Measurements from ENCODE around the gene ZDHHC11B. TPM values are rescaled to one million over a fixed set of nuclear protein-coding genes. Genes with fewer than 3 reads are reported as not detected.
A peak's percentile ranks its signal among the peaks of the same experiment; 100 is the strongest.
"Not testable (repeated sequence)": the region's sequence is repeated elsewhere in the genome, so short reads cannot be mapped to it uniquely, and the experiment has no call there.

Gene ZDHHC11B
- polyA plus RNA-seq, 3 donors from 2014 or later, result not detected

- H3K4me3 Mint-ChIP-seq, DNase-seq, H3K27ac Mint-ChIP-seq, H3K4me1 Mint-ChIP-seq: not testable (repeated sequence)
- Mint-ChIP-seq H3K9me3 (peaks cover 3 to 21% (median 9%) of the 10 kb centered on the region in 6 donors), H3K36me3 (peaks cover under 1 to 10% (median 4%) of the 10 kb centered on the region in 3 donors), H3K27me3 (ENCODE audit: low read depth in 3 of 3) (peaks cover 7 to 16% (median 8%) of the 10 kb centered on the region in 3 donors)
These were observed 14.1 kb upstream of the ZDHHC11B start for GRCh38 chr5:798505-799138.

- peaks cover 7 to 21% (median 8%) of the 10 kb centered on the region in 3 donors for H3K27me3 Mint-ChIP-seq (ENCODE audit: low read depth in 3 of 3)
- H3K4me3 Mint-ChIP-seq, DNase-seq, H3K4me1 Mint-ChIP-seq, H3K27ac Mint-ChIP-seq, H3K36me3 Mint-ChIP-seq: not testable (repeated sequence)
- peaks cover 0 to 15% (median 6%) of the 10 kb centered on the region in 6 donors for H3K9me3 Mint-ChIP-seq
These were observed 13.5 kb upstream of the ZDHHC11B start for GRCh38 chr5:797986-798385.

DNA sequence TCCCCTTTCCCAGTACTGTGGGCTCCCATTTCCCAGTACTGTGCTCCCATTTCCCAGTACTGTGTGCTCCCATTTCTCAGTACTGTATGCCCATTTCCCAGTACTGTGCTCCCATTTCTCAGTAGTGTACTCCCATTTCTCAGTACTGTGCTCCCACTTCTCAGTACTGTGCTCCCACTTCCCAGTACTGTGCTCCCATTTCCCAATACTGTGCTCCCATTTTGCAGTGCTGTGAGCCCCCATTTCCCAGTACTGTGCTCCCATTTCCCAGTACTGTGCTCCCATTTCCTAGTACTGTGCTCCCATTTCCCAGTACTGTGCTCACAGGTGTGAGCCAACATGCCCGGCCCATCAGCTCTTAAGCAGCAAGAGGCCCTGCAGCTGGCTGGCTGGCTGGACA lies 11.3 kb upstream of the ZDHHC11B start:
- DNase-seq, H3K27ac Mint-ChIP-seq, H3K4me1 Mint-ChIP-seq, H3K36me3 Mint-ChIP-seq, H3K9me3 Mint-ChIP-seq, H3K4me3 Mint-ChIP-seq: not testable (repeated sequence)
- peaks cover 5 to 12% (median 7%) of the 10 kb centered on the region in 3 donors for H3K27me3 Mint-ChIP-seq (ENCODE audit: low read depth in 3 of 3)

DNA sequence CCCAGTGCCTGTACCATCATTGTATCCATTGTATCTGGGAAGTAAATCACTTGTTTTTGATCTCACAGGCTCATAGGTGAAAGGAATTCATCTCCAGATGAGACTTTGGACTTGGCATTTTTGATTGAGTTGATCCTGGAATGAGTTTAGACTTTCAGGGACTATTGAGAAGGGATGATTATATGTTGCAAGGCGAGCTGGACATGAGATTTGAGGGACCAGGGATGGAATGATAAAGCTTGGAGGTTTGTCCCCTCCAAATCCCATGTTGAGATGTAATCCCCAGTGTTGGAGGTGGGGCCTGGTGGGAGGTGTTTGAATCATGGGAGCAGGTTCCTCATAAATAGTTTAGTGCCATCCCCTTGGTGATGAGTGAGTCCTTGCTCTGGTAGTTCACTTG lies 10.4 kb upstream of the ZDHHC11B start:
- not testable (repeated sequence) for H3K27ac Mint-ChIP-seq, DNase-seq, H3K9me3 Mint-ChIP-seq, H3K36me3 Mint-ChIP-seq, H3K4me3 Mint-ChIP-seq, H3K4me1 Mint-ChIP-seq
- peaks cover 9 to 12% (median 9%) of the 10 kb centered on the region in 3 donors for H3K27me3 Mint-ChIP-seq (ENCODE audit: low read depth in 3 of 3)

- DNase-seq; H3K4me3 Mint-ChIP-seq; H3K27ac Mint-ChIP-seq; H3K27me3 Mint-ChIP-seq (ENCODE audit: low read depth in 3 of 3); H3K4me1 Mint-ChIP-seq; H3K36me3 Mint-ChIP-seq: not testable (repeated sequence)
- peaks cover 0 to 14% (median 5%) of the 10 kb centered on the region in 6 donors for H3K9me3 Mint-ChIP-seq
These were observed 4.2 kb upstream of the ZDHHC11B start for GRCh38 chr5:788703-789102.

- not testable (repeated sequence) for H3K36me3 Mint-ChIP-seq; H3K27ac Mint-ChIP-seq; DNase-seq; H3K4me1 Mint-ChIP-seq; H3K27me3 Mint-ChIP-seq (ENCODE audit: low read depth in 3 of 3)
- Mint-ChIP-seq H3K9me3 (peaks cover 0 to 14% (median 5%) of the 10 kb centered on the region in 6 donors), H3K4me3 (peak overlapping the region in 1 of 5 donors; percentile 7)
These were observed 3.3 kb upstream of the ZDHHC11B start for GRCh38 chr5:787857-788233.

DNA sequence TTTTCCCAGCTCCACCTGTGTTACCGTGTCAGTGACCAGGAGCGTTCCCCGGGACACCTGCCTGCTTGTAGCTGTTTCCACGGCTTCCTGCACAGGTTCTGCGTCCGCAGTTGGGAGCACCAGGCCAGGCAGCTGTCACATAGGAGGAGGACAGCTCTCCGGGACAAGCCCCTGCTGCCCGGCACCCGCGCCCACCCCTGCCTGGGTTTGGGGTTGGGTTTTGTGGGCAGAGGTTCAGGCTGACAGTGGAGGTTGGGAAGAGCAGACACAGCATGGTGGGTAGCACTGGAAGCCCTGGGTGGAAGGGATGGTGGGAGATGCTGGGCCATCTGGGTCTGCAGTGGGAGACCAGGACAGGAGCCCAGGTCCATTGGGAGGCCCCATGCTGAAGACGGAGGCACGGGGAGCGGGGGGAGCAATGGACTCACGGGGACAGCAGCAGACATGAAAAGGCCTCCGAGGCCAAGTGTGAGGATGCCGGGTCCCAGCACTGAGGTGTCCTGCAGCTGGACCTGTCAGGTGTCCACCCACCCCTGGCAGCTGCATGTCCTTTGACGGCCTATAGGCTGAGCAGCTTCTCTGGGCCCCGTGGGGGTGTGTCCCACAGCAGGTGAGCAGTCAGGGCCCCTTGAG lies 2.8 kb upstream of the ZDHHC11B start:
- H3K9me3 Mint-ChIP-seq, result peaks cover 0 to 14% (median 5%) of the 10 kb centered on the region in 6 donors
- not testable (repeated sequence) for H3K4me3 Mint-ChIP-seq, H3K27ac Mint-ChIP-seq

GRCh38 chr5:785181-785705 lies 714 bp upstream of the ZDHHC11B start:
- H3K36me3 Mint-ChIP-seq; H3K27ac Mint-ChIP-seq; H3K4me1 Mint-ChIP-seq; H3K9me3 Mint-ChIP-seq; H3K27me3 Mint-ChIP-seq (ENCODE audit: low read depth in 3 of 3): not testable (repeated sequence)
- peak overlapping the region; percentile 71 to 77 (median 72) for H3K4me3 Mint-ChIP-seq
- DNase-seq, result peak in 2 of 3 donors; percentile 4 to 6

More for the DNA sequence above, 2.8 kb upstream of the ZDHHC11B start:
- not testable (repeated sequence) for DNase-seq; H3K4me1 Mint-ChIP-seq; H3K27me3 Mint-ChIP-seq (ENCODE audit: low read depth in 3 of 3); H3K36me3 Mint-ChIP-seq

DNA sequence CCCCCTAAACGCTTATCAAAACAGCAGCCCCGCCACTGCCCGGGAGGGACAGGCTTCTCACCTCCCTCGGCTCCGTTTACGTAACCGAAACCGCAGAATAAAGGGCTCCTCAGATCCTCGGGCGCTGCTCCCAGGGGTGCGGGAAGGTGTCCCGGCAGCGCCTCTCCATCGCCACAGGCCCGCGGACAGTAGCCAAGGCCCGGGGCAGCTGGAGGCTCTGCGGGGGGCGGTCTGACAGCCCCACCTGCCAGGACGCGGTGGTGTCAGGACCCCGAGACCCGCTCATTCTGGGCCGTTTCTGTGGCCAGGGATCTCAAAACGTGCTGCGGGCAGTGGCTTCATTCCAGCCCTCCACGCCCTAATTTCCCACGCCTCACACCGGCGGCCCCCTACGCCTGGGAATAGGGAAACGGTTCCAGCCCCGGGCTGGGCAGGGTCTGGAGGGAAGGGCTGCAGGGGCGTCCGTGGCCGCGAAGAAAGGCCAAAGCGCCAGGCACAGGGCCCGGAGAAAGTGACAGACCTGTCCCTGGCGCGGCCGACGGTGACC lies 575 bp downstream of the ZDHHC11B start:
- H3K9me3 Mint-ChIP-seq; H3K27me3 Mint-ChIP-seq (ENCODE audit: low read depth in 3 of 3); H3K27ac Mint-ChIP-seq; H3K4me1 Mint-ChIP-seq; H3K36me3 Mint-ChIP-seq: not testable (repeated sequence)
- DNase-seq, result peak; percentile 18 to 34 (median 28)
- peak overlapping the region; percentile 38 to 77 (median 60) for H3K4me3 Mint-ChIP-seq

- H3K27ac Mint-ChIP-seq, H3K36me3 Mint-ChIP-seq: not testable (repeated sequence)
- peak overlapping the region; percentile 38 to 77 (median 60) for H3K4me3 Mint-ChIP-seq
These were observed 1.3 kb downstream of the ZDHHC11B start for GRCh38 chr5:783049-783802.

GRCh38 chr5:782356-782755 lies 2.2 kb downstream of the ZDHHC11B start:
- H3K4me1 Mint-ChIP-seq; H3K27ac Mint-ChIP-seq; H3K4me3 Mint-ChIP-seq; DNase-seq; H3K9me3 Mint-ChIP-seq; H3K27me3 Mint-ChIP-seq (ENCODE audit: low read depth in 3 of 3); H3K36me3 Mint-ChIP-seq: not testable (repeated sequence)

More at GRCh38 chr5:783049-783802, 1.3 kb downstream of the ZDHHC11B start:
- H3K27me3 Mint-ChIP-seq (ENCODE audit: low read depth in 3 of 3); H3K4me1 Mint-ChIP-seq; H3K9me3 Mint-ChIP-seq: not testable (repeated sequence)
- peak in 2 of 3 donors; percentile 19 to 20 for DNase-seq

DNA sequence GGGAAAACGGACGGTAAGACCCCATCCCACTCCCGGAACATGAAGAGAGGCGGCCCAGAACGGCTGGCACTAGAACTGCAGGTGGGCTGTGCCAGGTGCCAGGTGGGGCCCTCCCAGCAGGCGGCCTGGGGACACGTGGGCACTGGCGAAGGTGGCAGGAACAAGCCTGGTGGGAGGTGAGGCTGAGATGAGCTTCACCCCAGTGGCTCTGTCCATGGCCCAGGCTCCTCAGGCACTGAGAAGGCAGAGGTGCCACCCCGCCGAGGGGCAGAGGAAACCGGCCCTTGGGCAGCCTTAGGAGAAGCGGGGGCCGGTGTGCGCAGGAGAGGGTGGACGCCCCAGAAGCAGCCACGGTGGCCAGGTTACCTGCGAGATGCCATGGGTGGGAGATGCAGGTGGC lies 4.0 kb downstream of the ZDHHC11B start:
- not testable (repeated sequence) for DNase-seq; H3K9me3 Mint-ChIP-seq; H3K36me3 Mint-ChIP-seq; H3K4me3 Mint-ChIP-seq; H3K27ac Mint-ChIP-seq; H3K4me1 Mint-ChIP-seq; H3K27me3 Mint-ChIP-seq (ENCODE audit: low read depth in 3 of 3)

DNA sequence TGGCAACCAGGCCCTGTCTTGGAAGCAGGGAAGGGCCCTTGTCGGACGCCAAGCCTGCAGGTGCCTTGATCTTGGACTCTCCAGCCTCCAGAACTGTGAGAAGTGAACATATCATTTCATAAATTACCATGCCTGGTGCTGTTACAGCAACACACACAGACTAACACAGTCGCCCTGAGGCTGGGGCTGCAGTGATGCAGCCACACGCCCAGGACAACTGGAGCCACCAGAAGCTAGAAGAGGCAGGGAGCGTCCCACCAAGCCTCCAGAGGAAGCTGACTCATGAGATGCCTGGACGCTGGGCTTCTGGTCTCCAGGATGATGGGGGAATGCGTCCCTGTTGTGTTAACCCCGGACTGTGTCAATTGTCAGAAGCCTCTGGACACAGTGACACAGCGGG lies 5.6 kb downstream of the ZDHHC11B start:
- H3K27me3 Mint-ChIP-seq (ENCODE audit: low read depth in 3 of 3); H3K4me3 Mint-ChIP-seq; H3K36me3 Mint-ChIP-seq; H3K27ac Mint-ChIP-seq; H3K4me1 Mint-ChIP-seq; DNase-seq; H3K9me3 Mint-ChIP-seq: not testable (repeated sequence)

- not testable (repeated sequence) for H3K36me3 Mint-ChIP-seq; H3K27me3 Mint-ChIP-seq (ENCODE audit: low read depth in 3 of 3); H3K27ac Mint-ChIP-seq; H3K4me1 Mint-ChIP-seq; H3K4me3 Mint-ChIP-seq; H3K9me3 Mint-ChIP-seq; DNase-seq
These were observed 6.1 kb downstream of the ZDHHC11B start for GRCh38 chr5:778421-778820.
